ENCODE results near the gene OVAAL. TPM values are rescaled to one million over a fixed set of nuclear protein-coding genes. Genes with fewer than 3 reads are reported as not detected.

Gene OVAAL
- total RNA-seq, 1 experiment from 2014 or later: 3.6 TPM

GRCh38 chr1:180560200-180560867 is 1.6 kb downstream of the OVAAL start:
- no peak for DNase-seq
- no peaks in the 10 kb centered on the region for H3K9me2 ChIP-seq (replicated peaks; ENCODE audit: insufficient read depth, low read length)
- no peaks in the 10 kb centered on the region for H3K79me2 ChIP-seq (ENCODE audit: low read length)
- H3K27ac ChIP-seq (ENCODE audit: low read length): no peak overlapping the region
- no peak overlapping the region for H3K4me3 ChIP-seq (ENCODE audit: low read length)
- no peak overlapping the region for H2AFZ ChIP-seq (ENCODE audit: low read length)
- no peaks in the 10 kb centered on the region for H4K20me1 ChIP-seq (ENCODE audit: insufficient read depth, low read depth, low read length)
- H3K9me3 ChIP-seq (ENCODE audit: low read length): no peaks in the 10 kb centered on the region
- H3K4me2 ChIP-seq (ENCODE audit: low read depth, low read length, poor library complexity, severe bottlenecking): no peak overlapping the region
- no peaks in the 10 kb centered on the region for H3K4me1 ChIP-seq (ENCODE audit: low read length)
- no peak overlapping the region for H3K9ac ChIP-seq (ENCODE audit: low read length)
- no peaks in the 10 kb centered on the region for H3K36me3 ChIP-seq (ENCODE audit: insufficient read depth, low read length)
- no peaks in the 10 kb centered on the region; the same call in 1 of the 2 replicates for H3K27me3 ChIP-seq (ENCODE audit: low read length)

GRCh38 chr1:180560868-180561600 is 2.3 kb downstream of the OVAAL start:
- H3K27me3 ChIP-seq (ENCODE audit: low read length): no peaks in the 10 kb centered on the region; the same call in 1 of the 2 replicates
- DNase-seq: no peak
- H3K4me3 ChIP-seq (ENCODE audit: low read length): no peak overlapping the region
- H3K9me3 ChIP-seq (ENCODE audit: low read length): no peaks in the 10 kb centered on the region
- H3K79me2 ChIP-seq (ENCODE audit: low read length): no peaks in the 10 kb centered on the region
- no peaks in the 10 kb centered on the region for H3K9me2 ChIP-seq (replicated peaks; ENCODE audit: insufficient read depth, low read length)
- H3K9ac ChIP-seq (ENCODE audit: low read length): no peak overlapping the region
- H3K4me2 ChIP-seq (ENCODE audit: low read depth, low read length, poor library complexity, severe bottlenecking): no peak overlapping the region
- H2AFZ ChIP-seq (ENCODE audit: low read length): no peak overlapping the region
- no peaks in the 10 kb centered on the region for H3K36me3 ChIP-seq (ENCODE audit: insufficient read depth, low read length)
- no peaks in the 10 kb centered on the region for H4K20me1 ChIP-seq (ENCODE audit: insufficient read depth, low read depth, low read length)
- no peak overlapping the region for H3K27ac ChIP-seq (ENCODE audit: low read length)
- H3K4me1 ChIP-seq (ENCODE audit: low read length): no peaks in the 10 kb centered on the region

- Histone ChIP-seq H3K4me2 (ENCODE audit: low read depth, low read length, poor library complexity, severe bottlenecking) (no peak overlapping the region), H3K9me2 (replicated peaks; ENCODE audit: insufficient read depth, low read length) (no peaks in the 10 kb centered on the region), H3K4me3 (ENCODE audit: low read length) (no peak overlapping the region), H3K36me3 (ENCODE audit: insufficient read depth, low read length) (no peaks in the 10 kb centered on the region), H3K9me3 (ENCODE audit: low read length) (no peaks in the 10 kb centered on the region), H3K27ac (ENCODE audit: low read length) (no peak overlapping the region), H3K27me3 (ENCODE audit: low read length) (no peaks in the 10 kb centered on the region; the same call in 1 of the 2 replicates), H3K4me1 (ENCODE audit: low read length) (no peaks in the 10 kb centered on the region), H3K9ac (ENCODE audit: low read length) (no peak overlapping the region), H3K79me2 (ENCODE audit: low read length) (no peaks in the 10 kb centered on the region), H4K20me1 (ENCODE audit: insufficient read depth, low read depth, low read length) (no peaks in the 10 kb centered on the region), H2AFZ (ENCODE audit: low read length) (no peak overlapping the region)
- no peak for DNase-seq
Measured at GRCh38 chr1:180562640-180563025, 3.9 kb downstream of the OVAAL start.

- Histone ChIP-seq H3K4me3 (ENCODE audit: low read length) (no peak overlapping the region), H3K4me1 (ENCODE audit: low read length) (no peaks in the 10 kb centered on the region), H3K79me2 (ENCODE audit: low read length) (no peaks in the 10 kb centered on the region), H3K9ac (ENCODE audit: low read length) (no peak overlapping the region), H3K9me2 (replicated peaks; ENCODE audit: insufficient read depth, low read length) (no peaks in the 10 kb centered on the region), H3K27me3 (ENCODE audit: low read length) (no peaks in the 10 kb centered on the region; the same call in 1 of the 2 replicates), H4K20me1 (ENCODE audit: insufficient read depth, low read depth, low read length) (no peaks in the 10 kb centered on the region), H3K36me3 (ENCODE audit: insufficient read depth, low read length) (no peaks in the 10 kb centered on the region), H2AFZ (ENCODE audit: low read length) (no peak overlapping the region), H3K4me2 (ENCODE audit: low read depth, low read length, poor library complexity, severe bottlenecking) (no peak overlapping the region), H3K9me3 (ENCODE audit: low read length) (no peaks in the 10 kb centered on the region), H3K27ac (ENCODE audit: low read length) (no peak overlapping the region)
- no peak for DNase-seq
Measured at GRCh38 chr1:180563026-180563827, 4.5 kb downstream of the OVAAL start.

GRCh38 chr1:180565121-180565871 is 6.5 kb downstream of the OVAAL start:
- Histone ChIP-seq H3K79me2 (ENCODE audit: low read length) (no peaks in the 10 kb centered on the region), H3K4me2 (ENCODE audit: low read depth, low read length, poor library complexity, severe bottlenecking) (no peak overlapping the region), H4K20me1 (ENCODE audit: insufficient read depth, low read depth, low read length) (no peaks in the 10 kb centered on the region), H3K27ac (ENCODE audit: low read length) (no peak overlapping the region), H2AFZ (ENCODE audit: low read length) (no peak overlapping the region), H3K36me3 (ENCODE audit: insufficient read depth, low read length) (no peaks in the 10 kb centered on the region), H3K9ac (ENCODE audit: low read length) (no peak overlapping the region), H3K9me2 (replicated peaks; ENCODE audit: insufficient read depth, low read length) (no peaks in the 10 kb centered on the region), H3K4me1 (ENCODE audit: low read length) (no peaks in the 10 kb centered on the region), H3K4me3 (ENCODE audit: low read length) (no peak overlapping the region), H3K27me3 (ENCODE audit: low read length) (no peaks in the 10 kb centered on the region; the same call in 1 of the 2 replicates), H3K9me3 (ENCODE audit: low read length) (no peaks in the 10 kb centered on the region)
- DNase-seq: no peak

- H3K27me3 ChIP-seq (ENCODE audit: low read length): no peaks in the 10 kb centered on the region; the same call in 1 of the 2 replicates
- DNase-seq: no peak
- no peaks in the 10 kb centered on the region for H3K36me3 ChIP-seq (ENCODE audit: insufficient read depth, low read length)
- H3K9me3 ChIP-seq (ENCODE audit: low read length): no peaks in the 10 kb centered on the region
- no peak overlapping the region for H3K4me3 ChIP-seq (ENCODE audit: low read length)
- H3K27ac ChIP-seq (ENCODE audit: low read length): no peak overlapping the region
- H3K4me2 ChIP-seq (ENCODE audit: low read depth, low read length, poor library complexity, severe bottlenecking): no peak overlapping the region
- no peak overlapping the region for H3K9ac ChIP-seq (ENCODE audit: low read length)
- no peaks in the 10 kb centered on the region for H3K79me2 ChIP-seq (ENCODE audit: low read length)
- no peaks in the 10 kb centered on the region for H3K9me2 ChIP-seq (replicated peaks; ENCODE audit: insufficient read depth, low read length)
- no peaks in the 10 kb centered on the region for H3K4me1 ChIP-seq (ENCODE audit: low read length)
- H2AFZ ChIP-seq (ENCODE audit: low read length): no peak overlapping the region
- no peaks in the 10 kb centered on the region for H4K20me1 ChIP-seq (ENCODE audit: insufficient read depth, low read depth, low read length)
Measured at GRCh38 chr1:180566026-180566425, 7.3 kb downstream of the OVAAL start.

GRCh38 chr1:180566495-180566894 is 7.7 kb downstream of the OVAAL start:
- H3K9me2 ChIP-seq (replicated peaks; ENCODE audit: insufficient read depth, low read length): no peaks in the 10 kb centered on the region
- no peak overlapping the region for H2AFZ ChIP-seq (ENCODE audit: low read length)
- H3K4me2 ChIP-seq (ENCODE audit: low read depth, low read length, poor library complexity, severe bottlenecking): no peak overlapping the region
- H3K9ac ChIP-seq (ENCODE audit: low read length): no peak overlapping the region
- H3K4me1 ChIP-seq (ENCODE audit: low read length): no peaks in the 10 kb centered on the region
- H4K20me1 ChIP-seq (ENCODE audit: insufficient read depth, low read depth, low read length): no peaks in the 10 kb centered on the region
- no peaks in the 10 kb centered on the region for H3K9me3 ChIP-seq (ENCODE audit: low read length)
- H3K79me2 ChIP-seq (ENCODE audit: low read length): no peaks in the 10 kb centered on the region
- H3K27ac ChIP-seq (ENCODE audit: low read length): no peak overlapping the region
- H3K36me3 ChIP-seq (ENCODE audit: insufficient read depth, low read length): no peaks in the 10 kb centered on the region
- no peak for DNase-seq
- no peak overlapping the region for H3K4me3 ChIP-seq (ENCODE audit: low read length)
- no peaks in the 10 kb centered on the region; the same call in 1 of the 2 replicates for H3K27me3 ChIP-seq (ENCODE audit: low read length)

Data from Karpas-422 (cell line).